Dendritic cell treated with granulocyte-macrophage colony-stimulating factor and Interleukin-4, amounts not matched to agents 40 ng/mL and 50 ng/mL, for 4 days (primary cell): ENCODE measurements around the gene TWIST2.

Experiments used
- H3K27ac Mint-ChIP-seq: one replicate; pipeline ENCODE4 v1.8.0; 2022; ENCODE audit warnings: mild to moderate bottlenecking, mixed read lengths
- H3K27me3 Mint-ChIP-seq: one replicate; pipeline ENCODE4 v1.8.0; 2022; ENCODE audit warnings: mild to moderate bottlenecking, mixed read lengths
- H3K36me3 Mint-ChIP-seq: one replicate; pipeline ENCODE4 v1.8.0; 2022; ENCODE audit warnings: low read depth, mixed read lengths
- H3K4me1 Mint-ChIP-seq: one replicate; pipeline ENCODE4 v1.8.0; 2022; ENCODE audit warnings: low read depth, mixed read lengths
- H3K4me3 Mint-ChIP-seq: one replicate; pipeline ENCODE4 v1.8.0; 2022; ENCODE audit warnings: mild to moderate bottlenecking, moderate library complexity, mixed read lengths
- H3K9me3 Mint-ChIP-seq: one replicate; pipeline ENCODE4 v1.8.0; 2022; ENCODE audit warnings: mixed read lengths
- intact Hi-C: fragments of 100-400 bp; cut with micrococcal nuclease; formaldehyde crosslinking; loops from one replicate; pipeline ENCODE4 v1.15.0; 2022

TWIST2 gene

GRCh38 chr2:238898534-238899281 is 50.8 kb downstream of the TWIST2 start:
- Mint-ChIP-seq H3K4me3 (no peak overlapping the region), H3K27me3 (peaks cover 8% of the 10 kb centered on the region), H3K27ac (no peak overlapping the region), H3K4me1 (no peaks in the 10 kb centered on the region), H3K9me3 (no peaks in the 10 kb centered on the region), H3K36me3 (no peaks in the 10 kb centered on the region)
- intact Hi-C loops: no loop called here

- intact Hi-C loops: no loop called here
- Mint-ChIP-seq H3K9me3 (no peaks in the 10 kb centered on the region), H3K27me3 (peaks cover 4% of the 10 kb centered on the region), H3K27ac (no peak overlapping the region), H3K4me1 (no peaks in the 10 kb centered on the region), H3K4me3 (no peak overlapping the region), H3K36me3 (no peaks in the 10 kb centered on the region)
Observed at GRCh38 chr2:238899386-238899785, 51.5 kb downstream of the TWIST2 start.

- Mint-ChIP-seq H3K36me3 (no peaks in the 10 kb centered on the region), H3K9me3 (no peaks in the 10 kb centered on the region), H3K27ac (no peak overlapping the region), H3K4me3 (no peak overlapping the region), H3K4me1 (no peaks in the 10 kb centered on the region), H3K27me3 (peaks cover 1% of the 10 kb centered on the region)
- intact Hi-C loops: no loop called here
Observed at GRCh38 chr2:238900511-238900910, 52.6 kb downstream of the TWIST2 start.

GRCh38 chr2:238901461-238902057 is 53.7 kb downstream of the TWIST2 start:
- no peak overlapping the region for H3K27ac Mint-ChIP-seq

GRCh38 chr2:238902285-238902684 is 54.4 kb downstream of the TWIST2 start:
- Mint-ChIP-seq H3K9me3 (no peaks in the 10 kb centered on the region), H3K4me1 (no peaks in the 10 kb centered on the region), H3K27ac (no peak overlapping the region), H3K4me3 (no peak overlapping the region), H3K27me3 (no peaks in the 10 kb centered on the region), H3K36me3 (no peaks in the 10 kb centered on the region)
- intact Hi-C loops: no loop called here

More at GRCh38 chr2:238901461-238902057, 53.7 kb downstream of the TWIST2 start:
- H3K36me3 Mint-ChIP-seq: no peaks in the 10 kb centered on the region
- peaks cover 1% of the 10 kb centered on the region for H3K27me3 Mint-ChIP-seq
- no peak overlapping the region for H3K4me3 Mint-ChIP-seq
- intact Hi-C loops: no loop called here
- no peaks in the 10 kb centered on the region for H3K9me3 Mint-ChIP-seq
- no peaks in the 10 kb centered on the region for H3K4me1 Mint-ChIP-seq

GRCh38 chr2:238903141-238903540 is 55.3 kb downstream of the TWIST2 start:
- Mint-ChIP-seq H3K4me3 (no peak overlapping the region), H3K27me3 (no peaks in the 10 kb centered on the region), H3K9me3 (no peaks in the 10 kb centered on the region), H3K27ac (no peak overlapping the region), H3K4me1 (no peaks in the 10 kb centered on the region), H3K36me3 (no peaks in the 10 kb centered on the region)
- intact Hi-C loops: no loop called here

GRCh38 chr2:238904177-238904576 is 56.3 kb downstream of the TWIST2 start:
- Mint-ChIP-seq H3K4me1 (no peaks in the 10 kb centered on the region), H3K27ac (no peak overlapping the region), H3K9me3 (no peaks in the 10 kb centered on the region), H3K36me3 (no peaks in the 10 kb centered on the region), H3K27me3 (no peaks in the 10 kb centered on the region), H3K4me3 (no peak overlapping the region)
- intact Hi-C loops: no loop called here

GRCh38 chr2:238904716-238905115 is 56.8 kb downstream of the TWIST2 start:
- H3K4me3 Mint-ChIP-seq: no peak overlapping the region
- H3K9me3 Mint-ChIP-seq: no peaks in the 10 kb centered on the region
- no peak overlapping the region for H3K27ac Mint-ChIP-seq
- no peaks in the 10 kb centered on the region for H3K36me3 Mint-ChIP-seq
- intact Hi-C loops: no loop called here
- H3K4me1 Mint-ChIP-seq: no peaks in the 10 kb centered on the region
- H3K27me3 Mint-ChIP-seq: no peaks in the 10 kb centered on the region

GRCh38 chr2:238905224-238905623 is 57.3 kb downstream of the TWIST2 start:
- H3K4me1 Mint-ChIP-seq: no peaks in the 10 kb centered on the region
- no peaks in the 10 kb centered on the region for H3K9me3 Mint-ChIP-seq
- H3K27ac Mint-ChIP-seq: no peak overlapping the region
- H3K4me3 Mint-ChIP-seq: no peak overlapping the region
- H3K36me3 Mint-ChIP-seq: no peaks in the 10 kb centered on the region
- intact Hi-C loops: no loop called here
- H3K27me3 Mint-ChIP-seq: no peaks in the 10 kb centered on the region

- Mint-ChIP-seq H3K4me3 (no peak overlapping the region), H3K4me1 (no peaks in the 10 kb centered on the region), H3K9me3 (no peaks in the 10 kb centered on the region), H3K27ac (no peak overlapping the region), H3K36me3 (no peaks in the 10 kb centered on the region), H3K27me3 (no peaks in the 10 kb centered on the region)
- intact Hi-C loops: no loop called here
Observed at GRCh38 chr2:238905644-238906043, 57.8 kb downstream of the TWIST2 start.

GRCh38 chr2:238906254-238906935 is 58.5 kb downstream of the TWIST2 start:
- no peak overlapping the region for H3K4me3 Mint-ChIP-seq
- H3K4me1 Mint-ChIP-seq: no peaks in the 10 kb centered on the region
- H3K36me3 Mint-ChIP-seq: no peaks in the 10 kb centered on the region
- intact Hi-C loops: no loop called here
- no peaks in the 10 kb centered on the region for H3K9me3 Mint-ChIP-seq
- H3K27ac Mint-ChIP-seq: no peak overlapping the region
- no peaks in the 10 kb centered on the region for H3K27me3 Mint-ChIP-seq

GRCh38 chr2:238906936-238907716 is 59.2 kb downstream of the TWIST2 start:
- Mint-ChIP-seq H3K4me3 (no peak overlapping the region), H3K27me3 (no peaks in the 10 kb centered on the region), H3K4me1 (no peaks in the 10 kb centered on the region), H3K9me3 (no peaks in the 10 kb centered on the region), H3K27ac (no peak overlapping the region), H3K36me3 (no peaks in the 10 kb centered on the region)
- intact Hi-C loops: no loop called here

GRCh38 chr2:238907717-238908173 is 59.9 kb downstream of the TWIST2 start:
- no peaks in the 10 kb centered on the region for H3K9me3 Mint-ChIP-seq
- H3K4me1 Mint-ChIP-seq: no peaks in the 10 kb centered on the region
- no peaks in the 10 kb centered on the region for H3K36me3 Mint-ChIP-seq
- intact Hi-C loops: no loop called here
- no peaks in the 10 kb centered on the region for H3K27me3 Mint-ChIP-seq
- no peak overlapping the region for H3K4me3 Mint-ChIP-seq
- no peak overlapping the region for H3K27ac Mint-ChIP-seq
